Measurements from ENCODE around the gene STX18. TPM values are rescaled to one million over a fixed set of nuclear protein-coding genes. Genes with fewer than 3 reads are reported as not detected.

STX18 gene
- polyA plus RNA-seq, 10 donors: 23.2 to 34.3 (median 31.0) TPM

DNA sequence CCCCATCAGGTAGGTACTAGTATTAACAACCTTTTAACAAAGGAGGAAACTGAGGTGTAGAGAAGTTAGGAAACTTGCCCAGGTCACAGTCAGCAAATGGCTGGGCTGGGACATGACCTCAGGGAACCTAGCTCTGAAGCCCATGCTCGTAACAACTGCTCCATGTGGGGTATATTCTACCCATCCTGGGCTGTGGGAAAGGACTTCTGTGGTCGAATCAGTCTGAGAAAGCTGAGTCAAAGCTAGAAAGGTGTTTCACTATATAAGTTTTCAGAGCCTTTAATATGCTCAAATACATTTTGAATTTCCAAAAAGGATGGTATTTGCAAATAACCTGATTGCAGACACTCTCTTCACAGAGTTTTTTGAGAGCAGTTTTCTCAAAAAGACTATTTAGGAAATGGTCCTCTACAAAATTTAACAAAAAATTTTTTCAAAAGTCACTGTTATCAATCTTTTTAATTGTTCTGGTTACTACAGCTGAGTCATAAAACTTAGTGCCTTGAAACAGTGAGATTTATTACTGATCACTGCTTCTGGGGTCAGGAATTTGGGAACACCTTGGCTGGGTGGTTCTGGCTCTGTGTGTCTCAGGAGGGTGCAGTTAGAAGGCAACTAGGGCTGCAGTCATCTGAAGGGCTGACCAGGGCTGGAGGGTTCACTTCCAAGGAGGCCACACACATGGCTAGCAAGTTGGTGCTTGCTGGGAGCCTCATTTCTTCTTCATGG lies 101.4 kb downstream of the STX18 start:
- no peak for DNase-seq

DNA sequence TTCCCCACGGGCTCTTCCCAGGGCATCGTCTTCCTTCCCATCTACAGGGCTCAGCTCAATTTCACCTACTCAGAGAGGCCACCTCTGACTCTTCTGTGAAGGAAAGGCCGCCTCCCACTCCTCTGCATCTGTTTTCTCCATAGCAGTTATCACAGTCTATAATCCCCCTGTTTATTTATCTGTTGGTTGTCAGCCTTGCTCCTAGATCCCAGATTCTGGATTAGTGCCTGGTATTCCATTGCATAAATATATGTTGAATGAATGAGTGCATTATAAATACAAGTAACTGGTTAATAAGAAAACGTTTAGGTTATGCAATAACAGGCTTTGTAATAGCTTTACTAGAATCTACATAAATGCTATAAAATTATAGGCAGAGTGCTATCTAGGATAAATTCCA lies 102.1 kb downstream of the STX18 start:
- no peak for DNase-seq

DNA sequence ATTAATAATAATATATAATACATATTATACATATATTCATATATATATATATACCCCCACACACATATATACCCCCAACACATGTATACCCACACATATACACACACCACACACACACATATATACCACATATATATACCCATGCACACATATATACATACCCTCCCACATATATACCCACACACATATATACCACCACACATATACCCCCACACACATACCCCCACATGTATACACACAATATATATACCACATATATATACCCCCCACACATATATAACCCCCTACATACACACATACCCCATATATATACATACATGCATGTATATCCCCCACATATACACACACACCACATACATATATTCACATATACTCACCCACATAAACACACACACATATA lies 103.0 kb downstream of the STX18 start:
- DNase-seq: no peak

DNA sequence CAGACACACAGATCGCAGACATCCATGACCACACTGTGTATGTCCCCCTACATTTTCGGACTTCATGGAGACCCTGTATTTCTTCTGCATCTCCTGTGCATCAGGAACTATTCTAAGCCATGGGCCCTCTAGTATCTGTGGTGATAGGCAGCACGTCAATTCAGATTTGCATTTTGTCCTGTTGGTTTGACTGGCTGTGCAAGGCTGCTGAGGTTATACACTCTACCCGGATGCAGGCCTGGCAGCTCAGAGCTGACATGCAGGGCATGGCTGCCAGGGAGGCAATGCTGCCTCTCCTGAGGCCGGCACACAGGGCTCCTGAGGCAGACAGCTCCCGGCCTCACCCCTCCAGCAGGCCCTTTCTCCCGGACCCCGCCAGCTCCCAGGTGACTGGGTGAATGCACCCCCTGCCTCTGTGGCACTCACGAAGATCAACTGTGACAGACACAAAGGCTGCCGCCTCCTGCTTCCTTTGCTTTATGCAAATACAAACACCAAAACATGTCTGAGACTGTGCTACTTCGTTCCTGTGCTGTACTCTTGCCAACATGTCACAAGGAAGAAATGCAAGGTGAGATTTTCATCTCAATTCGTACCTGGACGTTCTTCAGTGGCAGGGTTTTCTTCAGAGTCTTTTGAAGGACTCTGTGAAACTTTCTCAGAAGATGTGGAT lies 103.9 kb downstream of the STX18 start:
- DNase-seq: no peak

DNA sequence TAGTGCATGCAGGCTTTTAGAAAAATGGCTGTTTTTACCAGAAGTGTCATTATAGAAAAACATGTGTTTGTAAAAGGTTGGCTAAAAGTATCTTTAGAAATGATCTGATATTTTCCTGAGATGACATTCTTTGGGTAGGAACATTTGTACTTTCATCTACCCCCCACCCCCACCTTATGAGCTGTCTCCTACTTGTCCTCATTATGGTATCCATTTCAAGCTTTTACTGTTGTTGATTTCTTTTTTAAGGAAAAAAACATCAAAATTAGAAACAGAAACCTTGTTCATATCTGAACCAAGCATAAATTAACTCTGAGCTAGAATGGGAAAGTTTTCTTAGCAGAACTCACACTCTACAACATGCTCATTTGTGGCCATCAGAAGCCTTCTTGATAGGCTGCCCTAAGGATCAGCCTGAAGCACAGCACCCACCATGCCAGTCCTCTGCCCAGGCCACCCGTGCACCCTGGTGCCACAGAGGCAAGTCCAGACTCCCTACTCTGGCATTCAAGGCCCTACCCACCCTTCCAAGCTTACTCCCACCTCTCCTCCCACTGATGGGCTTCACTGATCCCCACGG lies 105.5 kb downstream of the STX18 start:
- no peak for DNase-seq

DNA sequence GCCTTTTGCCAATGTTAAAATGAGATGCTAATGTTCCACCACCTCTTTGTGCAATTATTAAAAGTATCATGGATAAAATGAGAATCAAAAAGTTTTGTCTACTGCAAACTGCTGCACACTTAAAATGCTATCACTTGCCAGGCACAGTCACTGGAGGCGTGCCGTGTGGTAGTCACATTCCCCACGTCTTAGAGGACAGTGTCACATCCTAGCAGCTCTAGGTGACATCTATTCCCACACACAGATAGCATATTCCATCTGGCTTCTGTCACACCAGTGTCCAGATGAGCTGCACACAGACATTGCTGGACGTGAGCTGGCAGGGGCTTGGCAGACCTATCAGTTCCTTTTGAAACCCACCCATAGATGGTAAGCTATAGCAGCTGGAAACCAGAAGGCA lies 107.9 kb downstream of the STX18 start:
- DNase-seq: no peak

DNA sequence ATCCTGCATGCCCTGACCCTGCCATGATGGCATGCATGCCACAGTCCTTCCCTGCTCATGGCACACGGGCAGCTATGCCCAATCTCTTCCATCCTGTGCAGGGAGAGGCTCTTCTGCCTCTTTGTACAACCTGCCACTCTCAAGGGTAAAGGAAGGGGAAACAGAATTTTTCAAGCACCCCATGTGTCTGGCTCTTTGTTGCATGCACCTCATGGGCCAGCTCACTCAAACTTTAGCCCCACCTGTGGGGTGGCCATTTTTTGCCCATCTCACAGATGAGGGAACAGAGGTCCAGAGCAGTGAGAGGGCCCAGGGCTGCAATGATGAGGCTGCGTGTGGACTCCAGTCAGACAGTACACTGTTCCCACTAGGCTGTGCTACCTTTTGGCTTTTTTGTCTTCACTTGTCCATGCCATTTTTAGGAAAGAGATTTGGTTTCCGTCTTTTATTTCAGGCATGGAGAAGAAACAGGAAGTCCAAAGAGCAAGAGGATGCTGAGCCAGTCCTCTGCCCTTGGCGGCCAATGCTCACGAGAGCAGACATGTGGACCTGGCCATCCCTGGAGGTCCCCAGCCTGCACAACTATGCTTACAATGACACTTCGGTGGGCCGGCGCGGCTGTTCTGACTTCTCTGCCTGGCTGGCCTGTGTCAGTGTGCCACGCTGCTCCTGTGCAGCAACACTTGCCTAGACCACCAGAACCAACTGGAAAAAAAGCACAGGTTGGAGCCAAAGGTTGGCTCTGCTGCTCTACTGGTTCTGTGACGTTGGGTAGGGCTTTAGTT lies 109.3 kb downstream of the STX18 start:
- DNase-seq: no peak

DNA sequence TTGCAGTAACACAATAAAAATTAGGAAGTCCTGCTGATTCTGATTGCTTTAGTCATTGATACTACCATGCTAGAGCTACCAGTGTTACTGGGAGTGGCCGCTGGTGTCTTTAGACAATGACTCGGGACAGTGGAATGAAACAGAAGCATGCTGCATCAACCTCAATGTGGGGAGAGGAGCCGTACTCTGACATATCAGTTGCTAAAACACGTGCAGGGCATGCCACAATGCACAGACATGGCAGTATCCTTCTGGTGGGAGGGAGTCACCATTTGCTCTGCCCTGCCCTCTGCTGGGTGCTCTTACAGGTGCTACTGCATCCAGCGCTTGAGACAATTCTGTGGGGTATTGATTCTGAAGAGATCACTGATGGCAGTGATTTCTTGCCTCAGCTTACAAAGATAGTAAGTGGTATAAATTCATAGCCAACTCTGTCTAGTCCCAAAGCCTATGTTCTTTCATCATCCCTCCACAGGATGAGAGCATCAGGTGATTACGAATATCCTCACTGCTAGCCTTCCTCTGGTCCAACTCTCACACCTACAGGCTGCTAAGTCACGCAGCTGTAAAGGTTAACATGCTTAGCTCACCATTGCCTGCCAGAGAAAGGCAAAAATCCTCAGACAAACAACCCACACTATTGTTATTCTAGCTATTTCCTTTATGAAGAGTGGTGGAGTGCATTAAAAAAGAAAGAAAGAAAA lies 111.2 kb downstream of the STX18 start:
- DNase-seq: peak; percentile 11 to 82 (median 31)

DNA sequence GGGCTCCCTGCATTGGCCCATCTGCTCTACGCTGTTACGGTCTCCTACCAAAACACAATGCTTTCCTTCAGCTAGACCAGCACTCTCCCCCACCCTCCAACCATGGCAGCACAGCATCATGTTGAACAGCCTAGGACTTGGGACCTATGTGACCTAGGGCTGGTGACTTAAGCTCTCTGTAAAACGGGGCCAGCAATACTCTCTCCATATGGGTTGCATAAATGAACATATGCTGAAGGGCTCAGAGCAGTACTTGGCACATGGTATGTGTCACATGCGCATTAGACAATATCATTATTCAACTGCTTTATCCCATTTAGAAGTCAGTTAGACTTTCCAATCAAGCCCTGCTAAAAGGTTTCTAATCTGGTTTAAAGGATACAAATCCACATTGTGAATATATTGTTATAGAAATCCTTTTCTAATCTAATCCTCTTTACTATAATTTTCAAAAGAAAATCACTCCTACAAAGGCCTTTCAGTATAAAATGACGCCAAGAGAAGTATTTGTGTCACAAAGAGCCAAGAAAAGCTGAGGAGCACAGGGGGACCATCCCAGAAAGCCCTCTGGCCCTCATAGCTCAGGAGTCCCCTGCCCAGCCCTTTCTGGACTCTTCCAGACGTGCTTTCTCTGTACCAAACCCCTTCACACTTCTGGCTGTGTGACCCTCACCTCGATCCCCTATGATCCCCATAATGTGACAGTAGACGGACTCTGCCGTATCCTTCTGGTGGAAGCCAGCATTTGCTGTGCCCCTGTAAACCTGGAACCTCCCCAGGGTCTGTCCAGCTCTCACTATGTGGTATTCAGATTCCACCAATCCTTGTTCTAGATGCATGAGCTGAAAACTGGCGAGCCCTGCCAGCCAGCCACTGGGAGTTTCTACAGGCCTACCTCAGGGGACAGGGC lies 112.6 kb downstream of the STX18 start:
- DNase-seq: no peak

DNA sequence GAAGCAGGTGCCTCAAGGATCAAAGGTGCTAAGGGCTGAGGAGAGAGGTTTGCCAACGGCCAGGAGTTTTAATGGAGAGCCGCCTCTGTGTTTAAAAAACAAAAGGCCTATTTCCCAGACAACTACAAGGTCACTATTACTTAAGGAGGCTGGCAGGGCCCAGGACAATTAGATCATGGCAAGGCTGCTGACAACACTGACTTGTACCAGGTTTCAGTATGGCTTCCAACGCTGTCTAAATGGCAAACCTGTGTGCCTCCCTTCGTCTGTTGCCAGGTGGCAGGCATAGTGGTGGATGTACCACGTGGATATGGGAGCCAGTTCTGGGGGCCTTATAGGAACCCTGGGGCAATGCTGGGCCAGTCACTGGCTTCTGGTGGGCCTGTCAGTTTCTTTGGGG lies 114.0 kb downstream of the STX18 start:
- no peak for DNase-seq

DNA sequence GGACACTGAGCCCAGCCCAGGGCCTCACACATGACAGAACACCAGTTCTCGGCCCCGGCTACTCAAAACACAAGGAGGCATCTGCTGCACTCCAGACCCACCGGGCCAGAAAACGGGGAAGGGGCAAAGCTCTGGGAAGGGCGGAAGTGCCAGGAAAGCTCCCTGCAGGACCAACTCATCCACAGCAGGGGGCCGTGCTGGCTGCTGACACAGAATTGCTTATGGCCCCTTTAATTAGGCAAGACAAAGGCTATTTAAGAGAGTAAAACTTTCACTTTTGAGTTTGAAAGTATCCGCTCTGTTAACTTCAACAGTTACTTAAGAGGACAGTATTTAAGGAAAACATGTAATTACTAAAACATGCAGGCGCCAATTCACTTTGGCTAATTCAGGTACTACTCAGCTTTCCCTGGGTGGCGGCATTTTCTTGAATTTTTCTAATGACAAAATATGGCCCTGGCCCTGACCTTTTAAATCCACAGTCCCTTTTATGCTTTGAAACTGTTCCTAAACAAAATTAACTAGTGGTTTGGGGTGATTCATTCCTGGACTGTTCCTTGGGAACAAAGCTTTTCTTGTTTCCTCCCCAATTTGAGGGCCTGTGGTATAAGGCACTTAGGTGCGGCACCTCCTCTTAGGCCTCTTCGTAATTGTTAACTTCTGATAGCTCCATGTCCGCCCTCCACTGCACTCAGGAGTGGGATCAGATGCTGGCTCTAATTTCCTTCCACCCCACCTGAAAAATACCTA lies 114.6 kb downstream of the STX18 start:
- no peak for DNase-seq

DNA sequence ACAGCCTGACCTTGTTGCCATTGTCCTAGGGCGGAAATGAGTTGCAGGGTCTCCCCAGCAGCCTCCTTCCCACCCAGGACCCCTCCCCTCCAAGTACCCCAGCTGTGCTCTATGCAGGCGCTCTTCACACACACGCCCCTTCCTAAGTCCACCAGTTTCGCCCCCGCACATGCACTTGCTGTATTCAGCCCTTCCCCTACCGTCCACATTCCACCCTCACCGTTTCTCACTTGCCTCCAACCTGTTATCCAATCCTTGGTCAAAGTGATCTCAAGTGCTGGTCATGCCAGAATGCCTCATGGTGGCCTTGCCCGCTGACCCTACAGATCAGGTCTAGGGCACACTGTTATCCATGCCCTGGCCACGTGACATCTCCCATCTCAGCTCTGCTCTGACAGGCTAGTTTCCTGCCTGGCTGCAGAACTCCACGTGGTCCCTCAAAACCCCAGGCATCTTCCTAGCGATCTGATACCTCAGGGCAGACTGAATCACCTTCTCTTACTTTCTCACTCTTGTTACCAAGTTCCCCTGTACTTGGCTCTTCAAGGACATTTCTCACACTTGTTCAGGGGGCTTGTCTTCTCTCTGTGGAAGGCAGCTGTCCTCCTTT lies 115.2 kb downstream of the STX18 start:
- DNase-seq: no peak

DNA sequence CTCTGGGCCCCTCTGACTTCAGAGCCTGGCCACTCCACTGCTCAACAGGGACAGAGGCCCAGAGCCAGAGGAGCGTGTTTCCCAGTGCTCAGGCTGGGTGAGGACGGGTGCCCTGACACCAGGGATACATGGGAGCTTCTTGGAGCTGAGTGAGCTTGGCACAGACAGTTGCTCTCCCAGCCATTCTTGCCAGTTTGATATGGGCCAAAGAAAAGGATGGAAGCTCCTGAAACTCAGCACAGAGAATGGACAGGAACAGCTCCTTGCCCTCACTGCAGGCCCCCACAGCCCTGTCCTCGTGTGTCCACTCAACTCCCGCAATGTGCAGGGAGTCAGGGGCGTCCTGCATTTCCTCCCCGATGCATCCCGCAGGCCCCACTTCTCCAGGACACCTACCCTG lies 116.2 kb downstream of the STX18 start:
- DNase-seq: no peak

DNA sequence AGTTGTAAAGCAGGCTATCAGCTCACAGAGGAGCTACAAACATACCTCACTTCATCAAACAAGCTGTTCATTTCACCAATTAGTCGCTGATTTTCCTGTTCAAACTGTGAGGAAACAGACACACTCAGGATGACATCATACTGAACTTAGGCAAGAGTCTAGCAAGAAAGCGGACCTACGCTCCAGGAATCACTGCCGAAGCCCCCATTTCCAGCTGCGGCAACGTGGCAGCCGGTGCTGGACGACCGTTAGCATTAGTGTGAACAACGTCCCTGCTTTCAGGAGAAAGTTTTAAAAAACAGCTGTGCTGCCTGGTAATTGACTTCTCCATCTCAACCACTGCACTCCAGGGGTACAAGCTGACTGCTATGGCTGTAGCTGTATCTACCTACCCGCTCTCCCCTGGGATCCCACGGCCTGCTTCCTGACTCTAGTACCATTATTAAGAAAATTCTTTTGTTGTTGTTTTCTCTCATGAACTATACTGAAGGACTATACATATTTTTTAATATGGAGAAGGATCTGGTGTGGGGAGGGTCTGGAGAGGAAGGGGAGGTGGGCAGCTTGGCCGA lies 116.6 kb downstream of the STX18 start:
- DNase-seq: no peak

DNA sequence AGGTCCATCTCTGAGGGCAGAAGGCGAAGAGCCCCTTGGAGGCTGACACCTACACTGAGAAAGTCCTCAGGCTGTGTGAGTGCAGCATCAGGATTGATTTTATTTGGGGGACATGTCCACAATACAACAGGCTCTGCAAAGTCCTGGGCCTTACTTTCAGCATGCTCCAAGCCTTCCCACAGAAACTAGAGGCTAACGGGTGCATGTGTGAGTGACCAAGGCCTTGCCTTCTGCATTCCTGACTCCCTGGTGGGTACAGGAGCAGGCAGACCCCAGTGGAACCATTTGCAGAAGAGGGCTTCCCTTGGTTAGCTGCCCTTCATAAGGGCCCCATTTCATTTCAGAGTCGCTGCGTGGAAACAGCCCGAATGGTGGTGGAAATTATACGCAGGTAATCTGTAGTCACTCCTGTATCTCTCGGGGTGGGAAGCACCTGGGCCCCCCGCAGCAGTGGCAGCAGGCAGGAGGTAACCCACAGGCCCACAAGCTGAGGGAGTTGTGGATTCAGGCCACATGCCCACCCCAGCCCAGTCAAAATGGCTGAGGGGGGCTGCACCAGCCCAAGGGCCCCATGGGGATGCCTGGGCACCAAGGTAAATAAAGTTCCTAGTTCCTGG lies 117.2 kb downstream of the STX18 start:
- no peak for DNase-seq

DNA sequence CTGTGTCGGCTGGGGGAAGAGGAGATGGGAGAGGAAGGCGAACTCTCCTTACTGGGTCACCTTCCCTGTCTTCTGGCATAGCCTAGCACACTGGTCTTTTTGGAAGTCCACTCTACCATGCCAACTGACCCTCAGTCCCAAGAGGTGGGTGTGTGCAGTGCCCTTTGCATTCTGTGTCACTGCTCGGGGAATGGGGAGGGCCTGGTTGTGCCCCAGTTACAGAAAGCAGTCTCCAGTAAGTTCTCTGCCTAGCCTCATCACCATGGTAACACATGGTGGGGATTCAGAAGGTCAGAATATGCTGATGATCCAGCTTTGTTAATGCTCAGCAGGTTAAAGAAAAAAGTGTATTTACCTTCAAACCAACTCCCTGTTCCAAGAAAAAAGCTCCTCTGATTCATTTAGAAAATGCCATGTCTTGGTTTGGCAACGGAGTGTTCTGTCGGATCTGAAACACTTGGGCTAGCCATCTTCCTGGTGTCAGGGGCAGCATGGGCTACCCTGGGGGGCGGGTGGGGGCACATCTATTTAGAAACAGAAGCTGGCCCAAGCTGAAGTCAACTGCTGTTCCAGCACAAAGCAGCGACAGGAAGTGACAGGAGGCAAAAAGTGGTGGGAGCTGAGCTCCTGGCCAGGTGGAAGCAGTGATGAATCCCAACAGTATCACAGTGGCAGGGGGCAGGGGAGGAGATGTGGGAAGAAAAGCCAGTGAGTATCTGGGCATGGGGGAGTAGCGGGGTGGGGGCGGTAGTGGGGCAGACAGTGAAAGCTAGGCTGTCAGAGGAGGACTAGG lies 117.9 kb downstream of the STX18 start:
- DNase-seq: no peak

DNA sequence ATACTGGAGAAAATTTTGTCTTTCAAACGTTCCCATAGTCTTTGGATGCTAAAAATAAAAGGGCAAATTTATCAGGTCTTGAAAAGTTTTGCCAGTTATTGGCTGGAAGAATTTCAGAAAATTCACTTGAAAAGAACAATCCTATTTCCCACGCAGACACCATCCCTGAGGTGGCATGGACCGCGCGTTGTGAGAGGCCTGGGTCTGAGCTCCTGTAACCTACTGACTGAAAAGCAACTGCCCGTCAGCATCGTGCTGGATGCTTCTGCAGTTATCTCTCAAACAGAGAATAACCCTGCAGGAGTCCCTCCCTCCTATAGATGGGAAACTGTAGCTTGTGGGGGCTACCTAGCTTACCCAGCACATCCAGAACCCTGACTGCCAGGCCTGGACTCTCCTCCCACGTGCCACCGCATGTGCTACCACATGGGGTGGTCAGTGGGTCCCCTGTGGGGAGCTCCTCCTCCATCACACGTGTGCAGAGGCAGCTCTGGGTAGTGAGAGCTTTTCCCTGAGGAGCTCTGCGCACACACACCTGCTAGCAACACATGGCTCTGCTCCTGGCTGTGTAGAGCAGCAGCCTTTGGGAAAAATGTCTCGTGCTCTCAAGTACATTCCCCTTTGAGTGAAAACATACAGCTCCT lies 118.9 kb downstream of the STX18 start:
- no peak for DNase-seq
